SU-DHL-6 (cell line): Measurements from ENCODE around the gene SORL1.

Source experiments
- CTCF ChIP-seq: fragments of 200-600 bp; sonication (generic); IDR thresholded peaks from one replicate; pipeline ENCODE4 v1.5.1; 2017; ENCODE audit warnings: antibody characterized with exemption, mild to moderate bottlenecking, low read length, moderate library complexity; ENCODE audit not compliant: insufficient read depth, poor library complexity, severe bottlenecking
- EZH2phosphoT487 ChIP-seq: fragments of 200-600 bp; sonication (generic), shearing (Covaris generic); conservative IDR thresholded peaks from 2 replicates; pipeline ENCODE4 v1.6.1; 2018; ENCODE audit warnings: mild to moderate bottlenecking, antibody characterized with exemption, low read length, moderate library complexity, mixed read lengths

- TF ChIP-seq CTCF (no peak), EZH2phosphoT487 (no peak)
These were observed 69.3 kb downstream of the SORL1 start for GRCh38 chr11:121521145-121522042.
